Upper lobe of left lung (tissue), 6 donors: ENCODE results near the gene TLX3. TPM values are rescaled to one million over a fixed set of nuclear protein-coding genes. Genes with fewer than 3 reads are reported as not detected.

ENCODE experiments used
- ATAC-seq, 2 donors: fragments of 200-7000 bp; cut with Tn5 transposase; one replicate each; pipeline ENCODE4 v1.9.1; 2022; ENCODE audit warnings: mild to moderate bottlenecking in 2 of 2, moderate library complexity in 2 of 2; ENCODE audit not compliant: low FRiP score in 2 of 2
- DNase-seq, 2 donors: peaks; one replicate each; pipeline ENCODE4 v3.0.0-alpha.2; 2019 to 2020
- H3K27ac ChIP-seq, 4 donors: fragments of 200-600 bp; sonication (generic); one replicate each; pipeline ENCODE4 v1.5.1; 2016 to 2019
- H3K27me3 ChIP-seq, 4 donors: fragments of 200-600 bp; sonication (generic); one replicate each; pipeline ENCODE4 v1.5.1; 2017 to 2019
- H3K36me3 ChIP-seq, 4 donors: fragments of 200-600 bp; sonication (generic); one replicate each; pipeline ENCODE4 v1.5.1; 2016 to 2019
- H3K4me1 ChIP-seq, 4 donors: fragments of 200-600 bp; sonication (generic); one replicate each; pipeline ENCODE4 v1.5.1; 2018 to 2019
- H3K4me3 ChIP-seq, 4 donors: fragments of 200-600 bp; sonication (generic); one replicate each; pipeline ENCODE4 v1.5.1; 2017 to 2019; ENCODE audit warnings: mild to moderate bottlenecking in 2 of 4, moderate library complexity in 1 of 4
- H3K9me3 ChIP-seq, 4 donors: fragments of 200-600 bp; sonication (generic); one replicate each; pipeline ENCODE4 v1.5.1; 2018 to 2019
- EP300 ChIP-seq, 4 donors: sonication (generic); formaldehyde crosslinking; IDR thresholded peaks; one replicate each; pipeline ENCODE4 v1.5.1; 2017; ENCODE audit warnings: antibody characterized with exemption in 4 of 4, control low read depth in 2 of 4
- POLR2A ChIP-seq, 4 donors: fragments of 450-650 bp; IDR thresholded peaks; one replicate each; pipeline ENCODE4 v1.5.1; 2016 to 2017; ENCODE audit warnings: antibody characterized with exemption in 4 of 4, mild to moderate bottlenecking in 2 of 4
- POLR2AphosphoS5 ChIP-seq, 2 donors: sonication (generic); formaldehyde crosslinking; IDR thresholded peaks; one replicate each; pipeline ENCODE4 v1.5.1; 2017; ENCODE audit warnings: antibody characterized with exemption in 2 of 2
- WGBS, 2 donors: methylation state at CpG; one replicate each; pipeline ENCODE4 v1.1.5; 2017 to 2018; 5-methylcytosine and 5-hydroxymethylcytosine counted together
- total RNA-seq, 6 donors: library from RNA; depleted of rRNA in 4 of 6; stranded (reverse); fragments of >200 nt in 4 of 6; gene quantifications; one replicate each; pipeline versions ENCODE4 v1.1.0 to v1.2.1, GENCODE V29; 2016 to 2021
- TF ChIP-seq, protein P1 (sequence below), 6 experiments: fragments of 450-650 bp in 4 of 6; fragments of 200-600 bp in 2 of 6; sonication (generic) in 2 of 6; IDR thresholded peaks; one replicate each; pipeline ENCODE4 v1.5.1; 2016 to 2019; ENCODE audit warnings: antibody characterized with exemption in 6 of 6
- donor health status: DM: no; HTN: no; CAD: no; lungs with moderate emphysema.
- donor health status: DM: no; HTN: yes; CAD: no; lungs with severe emphysema.

TLX3 gene
- total RNA-seq, 6 donors from 2014 or later: not detected

DNA sequence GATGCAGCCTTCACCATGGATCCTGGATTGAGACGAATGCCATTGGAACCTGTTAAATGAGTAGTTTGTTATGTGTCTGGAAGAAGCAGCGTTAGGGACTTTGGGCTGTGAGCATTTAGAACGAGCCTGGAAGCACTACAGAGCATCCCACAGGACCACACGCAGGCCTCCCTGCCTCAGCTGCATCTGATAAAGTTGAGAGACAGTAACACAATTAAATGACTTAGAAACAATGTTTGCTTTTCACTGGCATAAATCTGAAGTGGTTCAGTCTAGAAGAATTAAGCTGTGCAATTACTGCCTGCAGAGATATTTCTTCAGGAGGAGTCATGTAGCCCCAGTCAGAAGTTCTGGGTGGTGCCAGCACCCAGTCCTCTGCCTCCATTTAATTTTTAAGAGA is 9.8 kb upstream of the TLX3 start:
- no peak for TF ChIP-seq POLR2AphosphoS5 (IDR thresholded peaks at IDR 0.05)
- TF ChIP-seq EP300 (IDR thresholded peaks at IDR 0.05): no peak
- TF ChIP-seq, protein P1, sequence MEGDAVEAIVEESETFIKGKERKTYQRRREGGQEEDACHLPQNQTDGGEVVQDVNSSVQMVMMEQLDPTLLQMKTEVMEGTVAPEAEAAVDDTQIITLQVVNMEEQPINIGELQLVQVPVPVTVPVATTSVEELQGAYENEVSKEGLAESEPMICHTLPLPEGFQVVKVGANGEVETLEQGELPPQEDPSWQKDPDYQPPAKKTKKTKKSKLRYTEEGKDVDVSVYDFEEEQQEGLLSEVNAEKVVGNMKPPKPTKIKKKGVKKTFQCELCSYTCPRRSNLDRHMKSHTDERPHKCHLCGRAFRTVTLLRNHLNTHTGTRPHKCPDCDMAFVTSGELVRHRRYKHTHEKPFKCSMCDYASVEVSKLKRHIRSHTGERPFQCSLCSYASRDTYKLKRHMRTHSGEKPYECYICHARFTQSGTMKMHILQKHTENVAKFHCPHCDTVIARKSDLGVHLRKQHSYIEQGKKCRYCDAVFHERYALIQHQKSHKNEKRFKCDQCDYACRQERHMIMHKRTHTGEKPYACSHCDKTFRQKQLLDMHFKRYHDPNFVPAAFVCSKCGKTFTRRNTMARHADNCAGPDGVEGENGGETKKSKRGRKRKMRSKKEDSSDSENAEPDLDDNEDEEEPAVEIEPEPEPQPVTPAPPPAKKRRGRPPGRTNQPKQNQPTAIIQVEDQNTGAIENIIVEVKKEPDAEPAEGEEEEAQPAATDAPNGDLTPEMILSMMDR (IDR thresholded peaks at IDR 0.05): no peak
- TF ChIP-seq POLR2A (IDR thresholded peaks at IDR 0.05): no peak
- 89 to 94% methylated on average over 4 of the region's 4 CpGs for WGBS, 2 donors
- no peaks in the 10 kb centered on the region for H3K36me3 ChIP-seq
- H3K4me3 ChIP-seq: no peak overlapping the region
- ATAC-seq (no peak), DNase-seq (no peak)
- H3K27me3 ChIP-seq: peaks cover 0 to 2% (median 0%) of the 10 kb centered on the region in 4 donors
- H3K9me3 ChIP-seq: no peaks in the 10 kb centered on the region
- H3K4me1 ChIP-seq: no peaks in the 10 kb centered on the region
- no peak overlapping the region for H3K27ac ChIP-seq

DNA sequence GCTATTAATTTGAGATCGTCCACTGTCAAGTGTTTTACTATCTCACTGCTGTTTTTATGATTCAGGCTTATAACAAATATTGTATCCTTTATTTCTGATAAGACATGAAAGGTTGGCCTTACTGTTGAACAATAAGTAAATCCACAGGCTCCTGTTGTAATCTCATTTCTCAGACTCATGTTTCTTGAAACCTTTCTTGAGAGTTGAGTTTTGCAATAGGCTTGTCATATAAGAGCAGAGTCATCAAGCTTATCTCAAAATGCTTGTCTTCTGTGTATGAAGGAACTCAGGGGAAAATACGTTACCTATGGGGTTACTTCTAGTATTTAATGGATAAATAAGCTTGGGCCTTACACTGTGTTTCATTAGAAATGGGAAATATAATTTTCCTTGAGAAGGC is 9.2 kb upstream of the TLX3 start:
- Histone ChIP-seq H3K27me3 (peaks cover 0 to 2% (median under 1%) of the 10 kb centered on the region in 4 donors), H3K4me1 (no peaks in the 10 kb centered on the region), H3K27ac (no peak overlapping the region), H3K9me3 (no peaks in the 10 kb centered on the region), H3K36me3 (no peaks in the 10 kb centered on the region), H3K4me3 (no peak overlapping the region)
- ATAC-seq: no peak
- 69 to 79% methylated on average over 2 of the region's 2 CpGs for WGBS, 2 donors
- TF ChIP-seq POLR2A (IDR thresholded peaks at IDR 0.05) (no peak), EP300 (IDR thresholded peaks at IDR 0.05) (no peak), POLR2AphosphoS5 (IDR thresholded peaks at IDR 0.05) (no peak)
- TF ChIP-seq, protein P1 (IDR thresholded peaks at IDR 0.05): no peak
- no peak for DNase-seq

DNA sequence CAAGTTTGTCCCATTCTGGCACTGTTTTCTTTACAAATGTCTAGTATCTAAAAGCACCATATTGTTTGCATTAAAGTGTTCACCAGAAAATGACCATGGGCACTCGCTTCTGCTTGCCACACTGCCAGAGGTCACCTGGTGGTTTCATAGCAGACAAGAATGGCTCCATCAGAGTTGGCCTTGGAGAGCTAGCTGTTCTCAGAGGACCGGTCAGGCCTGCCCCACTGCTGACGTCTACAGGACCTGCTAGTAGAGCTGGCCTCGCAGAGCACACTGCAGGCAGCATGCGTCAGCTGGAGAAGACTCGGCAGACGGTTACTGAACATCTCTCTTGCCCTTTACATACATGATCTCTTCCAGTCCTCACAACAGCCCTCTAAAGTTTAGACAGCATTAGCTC is 8.7 kb upstream of the TLX3 start:
- 89 to 94% methylated on average over 1 to 7 of the region's 7 CpGs for WGBS, 2 donors

DNA sequence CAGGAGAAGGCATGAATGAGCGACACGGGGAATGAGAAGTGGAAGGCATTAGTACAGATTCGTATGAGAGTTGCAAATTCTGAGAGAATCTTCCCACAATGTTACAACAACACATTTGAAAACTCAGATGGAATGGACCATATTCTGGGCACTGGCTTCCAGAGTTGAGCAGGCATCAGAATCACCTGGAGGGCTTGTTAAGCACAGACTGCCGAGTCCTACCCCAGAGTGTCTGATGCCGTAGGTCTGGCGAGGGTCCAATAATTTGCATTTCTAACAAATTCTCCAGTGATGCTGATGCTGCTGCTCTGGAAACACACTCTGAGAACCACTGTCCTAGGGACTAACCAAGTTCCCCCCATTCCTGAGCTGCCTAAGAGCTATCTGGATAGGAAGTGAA is 2.9 kb upstream of the TLX3 start:
- ATAC-seq (no peak), DNase-seq (no peak)
- no peaks in the 10 kb centered on the region for H3K36me3 ChIP-seq
- peaks cover 1 to 59% (median 43%) of the 10 kb centered on the region in 4 donors for H3K27me3 ChIP-seq
- 40 to 52% methylated on average over 6 of the region's 6 CpGs for WGBS, 2 donors
- H3K27ac ChIP-seq: no peak overlapping the region
- TF ChIP-seq POLR2AphosphoS5 (IDR thresholded peaks at IDR 0.05) (no peak), POLR2A (IDR thresholded peaks at IDR 0.05) (no peak), EP300 (IDR thresholded peaks at IDR 0.05) (no peak)
- TF ChIP-seq, protein P1 (IDR thresholded peaks at IDR 0.05): no peak
- no peak overlapping the region for H3K4me3 ChIP-seq
- H3K9me3 ChIP-seq: no peaks in the 10 kb centered on the region
- peaks cover 5 to 30% (median 23%) of the 10 kb centered on the region in 4 donors for H3K4me1 ChIP-seq

More for the DNA sequence above, 8.7 kb upstream of the TLX3 start:
- Histone ChIP-seq H3K27ac (no peak overlapping the region), H3K27me3 (peaks cover 0 to 5% (median 1%) of the 10 kb centered on the region in 4 donors), H3K4me1 (no peaks in the 10 kb centered on the region), H3K9me3 (no peaks in the 10 kb centered on the region), H3K4me3 (no peak overlapping the region), H3K36me3 (no peaks in the 10 kb centered on the region)
- ATAC-seq (no peak), DNase-seq (no peak)
- TF ChIP-seq POLR2A (IDR thresholded peaks at IDR 0.05) (no peak), POLR2AphosphoS5 (IDR thresholded peaks at IDR 0.05) (no peak), EP300 (IDR thresholded peaks at IDR 0.05) (no peak)
- TF ChIP-seq, protein P1 (IDR thresholded peaks at IDR 0.05): no peak
